HTR-8/SVneo (cell line): ENCODE measurements around the gene PGK2.

Experiments used
- DNase-seq: peaks from one replicate; pipeline ENCODE4 v3.0.0; 2011; ENCODE audit warnings: low spot score, mixed read lengths; ENCODE audit not compliant: insufficient read length
- FAIRE-seq: peaks from 2 replicates; lab custom pipeline; 2011; peaks lifted over from hg19 to GRCh38; lab: Jason Lieb, UNC

PGK2 gene

GRCh38 chr6:49743429-49743828, 43.7 kb downstream of the PGK2 start:
- no peak for DNase-seq
- no peak for FAIRE-seq

GRCh38 chr6:49739423-49739822, 47.7 kb downstream of the PGK2 start:
- DNase-seq (no peak), FAIRE-seq (no peak)

- no peak for DNase-seq
Measured at GRCh38 chr6:49736017-49736508, 51.0 kb downstream of the PGK2 start.

More at GRCh38 chr6:49736017-49736508, 51.0 kb downstream of the PGK2 start:
- no peak for FAIRE-seq
